SK-N-SH (cell line): ENCODE data around the gene STOX1. TPM values are rescaled to one million over a fixed set of nuclear protein-coding genes. Genes with fewer than 3 reads are reported as not detected.
"Not testable (repeated sequence)": the region's sequence is repeated elsewhere in the genome, so short reads cannot be mapped to it uniquely, and the experiment has no call there.

Source experiments
- CTCF ChIA-PET: fragments of 300-600, 350-600 bp; formaldehyde crosslinking; extraction: SDS; loops from one replicate; lab custom pipeline; 2021; lab: Yijun Ruan, JAX
- POLR2A ChIA-PET: fragments of 350-600 bp; sonication (Branson Sonifier 250); formaldehyde crosslinking; extraction: SDS; loops from one replicate; lab custom pipeline; 2020; ENCODE audit warnings: antibody characterized with exemption, inconsistent platforms; lab: Yijun Ruan, JAX
- DNase-seq: peaks from one replicate; pipeline ENCODE4 v3.0.0; 2012
- H2AFZ ChIP-seq: fragments of 200-600 bp; sonication (generic); 2 replicates; pipeline ENCODE4 v1.8.1; 2016; ENCODE audit warnings: antibody characterized with exemption, mild to moderate bottlenecking, low read depth
- H3F3A ChIP-seq: fragments of 200-600 bp; sonication (generic); replicated peaks from 2 replicates; pipeline ENCODE3; 2016; ENCODE audit warnings: antibody characterized with exemption, mild to moderate bottlenecking; ENCODE audit not compliant: insufficient read depth
- H3K27ac ChIP-seq, 2 experiments: fragments of 200-500 bp in 1 of 2; fragments of 200-600 bp in 1 of 2; sonication (Bioruptor generic) in 1 of 2; sonication (generic), shearing (Covaris generic) in 1 of 2; 2 replicates each; pipeline versions ENCODE4 v1.5.1 to v1.6.1; 2014 to 2016; ENCODE audit warnings: low read depth in 2 of 2, inconsistent platforms in 1 of 2, low read length in 1 of 2, mild to moderate bottlenecking in 1 of 2, mixed read lengths in 1 of 2
- H3K27me3 ChIP-seq: fragments of 200-600 bp; sonication (generic), shearing (Covaris generic); 2 replicates; pipeline ENCODE4 v1.6.1; 2016; ENCODE audit warnings: mixed run types; ENCODE audit not compliant: insufficient read depth
- H3K36me3 ChIP-seq, 2 experiments: fragments of 200-500 bp in 1 of 2; fragments of 200-600 bp in 1 of 2; sonication (Bioruptor generic) in 1 of 2; sonication (generic) in 1 of 2; replicated peaks in 1 of 2; 2 replicates each; pipeline versions ENCODE3 to v1.5.1; 2014 to 2016; ENCODE audit warnings: low read length in 1 of 2, mild to moderate bottlenecking in 1 of 2; ENCODE audit not compliant: insufficient read depth in 2 of 2, control insufficient read depth in 1 of 2
- H3K4me1 ChIP-seq, 2 experiments: fragments of 200-500 bp in 1 of 2; fragments of 200-600 bp in 1 of 2; sonication (Bioruptor generic) in 1 of 2; sonication (generic), shearing (Covaris generic) in 1 of 2; 2 replicates each; pipeline versions ENCODE4 v1.5.1 to v1.6.1; 2014 to 2016; ENCODE audit warnings: low read depth in 1 of 2, low read length in 1 of 2, mixed run types in 1 of 2; ENCODE audit not compliant: insufficient read depth in 2 of 2, control insufficient read depth in 1 of 2
- H3K4me2 ChIP-seq: fragments of 200-600 bp; sonication (generic), shearing (Covaris generic); 2 replicates; pipeline ENCODE4 v1.6.1; 2017; ENCODE audit warnings: mixed run types
- H3K4me3 ChIP-seq, 2 experiments: fragments of 200-500 bp in 1 of 2; fragments of 200-600 bp in 1 of 2; sonication (Bioruptor generic) in 1 of 2; sonication (generic), shearing (Covaris generic) in 1 of 2; 2 replicates each; pipeline versions ENCODE4 v1.5.1 to v1.8.1; 2014 to 2016; ENCODE audit warnings: low read depth in 2 of 2, inconsistent platforms in 1 of 2, low read length in 1 of 2, mild to moderate bottlenecking in 1 of 2, mixed read lengths in 1 of 2, moderate library complexity in 1 of 2
- H3K79me2 ChIP-seq: fragments of 200-600 bp; sonication (generic); 2 replicates; pipeline ENCODE4 v1.8.1; 2017; ENCODE audit warnings: mild to moderate bottlenecking; ENCODE audit not compliant: insufficient read depth
- H3K9ac ChIP-seq: fragments of 200-600 bp; sonication (generic); 2 replicates; pipeline ENCODE4 v1.6.1; 2017; ENCODE audit warnings: mixed run types
- H3K9me2 ChIP-seq: fragments of 200-600 bp; sonication (generic); 2 replicates; pipeline ENCODE4 v1.6.1; 2017; ENCODE audit warnings: mixed run types
- H3K9me3 ChIP-seq: fragments of 200-600 bp; sonication (generic); 2 replicates; pipeline ENCODE4 v1.6.1; 2017; ENCODE audit warnings: mixed run types, mild to moderate bottlenecking, moderate library complexity
- H4K20me1 ChIP-seq: fragments of 200-600 bp; sonication (generic); 2 replicates; pipeline ENCODE4 v1.6.1; 2017; ENCODE audit warnings: mild to moderate bottlenecking, mixed run types; ENCODE audit not compliant: insufficient read depth
- CTCF ChIP-seq: fragments of 200-600 bp; sonication (generic); IDR thresholded peaks from 2 replicates; pipeline ENCODE4 v1.6.1; 2017; ENCODE audit warnings: antibody characterized with exemption, mild to moderate bottlenecking, moderate library complexity
- GABPA ChIP-seq: IDR thresholded peaks from 2 replicates; pipeline ENCODE4 v1.4.0; 2012; ENCODE audit warnings: low read depth, mild to moderate bottlenecking
- IRF3 ChIP-seq: fragments of 150-350 bp; IDR thresholded peaks from 2 replicates; pipeline ENCODE4 v1.6.1; 2016; ENCODE audit warnings: mild to moderate bottlenecking, low read depth, low read length
- NFIC ChIP-seq: IDR thresholded peaks from 2 replicates; pipeline ENCODE4 v1.4.0; 2012; ENCODE audit warnings: borderline replicate concordance
- POLR2AphosphoS5 ChIP-seq: IDR thresholded peaks from 2 replicates; pipeline ENCODE4 v1.6.1; 2012; ENCODE audit warnings: low read depth, low read length
- REST ChIP-seq: IDR thresholded peaks from 2 replicates; pipeline ENCODE4 v1.6.1; 2012; ENCODE audit warnings: mild to moderate bottlenecking, low read depth, low read length, moderate library complexity
- TAF1 ChIP-seq: IDR thresholded peaks from 2 replicates; pipeline ENCODE4 v1.6.1; 2012; ENCODE audit warnings: low read depth, mild to moderate bottlenecking, low read length, moderate library complexity, borderline replicate concordance
- USF1 ChIP-seq: IDR thresholded peaks from 2 replicates; pipeline ENCODE4 v1.4.0; 2012; ENCODE audit warnings: low read depth, borderline replicate concordance
- WGBS: methylation state at CpG from one replicate; pipeline ENCODE4 v1.1.6; 2017; ENCODE audit warnings: low lambda C conversion rate; 5-methylcytosine and 5-hydroxymethylcytosine counted together
- polyA plus RNA-seq, 3 experiments: library from polyadenylated mRNA; depleted of rRNA; stranded (reverse); fragments of >200 nt; gene quantifications; 2 replicates each; pipeline ENCODE4 v1.2.3, GENCODE V29; 2012

Gene STOX1
- polyA plus RNA-seq, 1 of the 3 experiments (the other 2 are of a cell fraction): 0.13 TPM

GRCh38 chr10:68938117-68938516 lies 110.8 kb downstream of the STOX1 start:
- TF ChIP-seq NFIC (peak; percentile 9; the same call in 1 of the 2 replicates), TAF1 (no peak)
- no peak overlapping the region for H3K9ac ChIP-seq
- 98% methylated on average over 2 of the region's 2 CpGs for WGBS
- H3K9me2 ChIP-seq: no peaks in the 10 kb centered on the region
- H3K4me1 ChIP-seq: no peaks in the 10 kb centered on the region
- no peaks in the 10 kb centered on the region for H4K20me1 ChIP-seq
- no peaks in the 10 kb centered on the region for H3K27me3 ChIP-seq
- no peak overlapping the region for H3K27ac ChIP-seq
- no peak overlapping the region for H2AFZ ChIP-seq
- peaks cover 20% of the 10 kb centered on the region for H3F3A ChIP-seq
- no peak overlapping the region for H3K4me3 ChIP-seq
- no peaks in the 10 kb centered on the region for H3K9me3 ChIP-seq
- ChIA-PET CTCF (no interaction called here), POLR2A (interaction anchor here (0.6 kb wide), 1 partner anchor 11 kb away, joined by 3 read pairs; no protein-coding TSS in a partner anchor)
- no peak overlapping the region for H3K4me2 ChIP-seq
- peaks cover 5% of the 10 kb centered on the region; the same call in 1 of the 2 replicates for H3K79me2 ChIP-seq
- H3K36me3 ChIP-seq: peaks cover 47 to 53% of the 10 kb centered on the region in 2 experiments
- DNase-seq: no peak

GRCh38 chr10:68938884-68939283 lies 111.6 kb downstream of the STOX1 start:
- no peaks in the 10 kb centered on the region for H3K9me2 ChIP-seq
- H3K4me1 ChIP-seq: no peaks in the 10 kb centered on the region
- TF ChIP-seq REST (no peak), IRF3 (no peak), POLR2AphosphoS5 (no peak), CTCF (no peak), GABPA (no peak), USF1 (no peak)
- H3K79me2 ChIP-seq: peaks cover 5% of the 10 kb centered on the region; the same call in 1 of the 2 replicates
- H3K9ac ChIP-seq: no peak overlapping the region
- ChIA-PET CTCF (no interaction called here), POLR2A (no interaction called here)
- no peaks in the 10 kb centered on the region for H4K20me1 ChIP-seq
- H3K9me3 ChIP-seq: no peaks in the 10 kb centered on the region
- no peak overlapping the region for H2AFZ ChIP-seq
- WGBS: 96% methylated on average over 2 of the region's 2 CpGs
- H3K27ac ChIP-seq: no peak overlapping the region
- H3K27me3 ChIP-seq: no peaks in the 10 kb centered on the region
- H3K36me3 ChIP-seq: peaks cover 53% of the 10 kb centered on the region in 2 experiments
- no peak for DNase-seq
- H3F3A ChIP-seq: peaks cover 24% of the 10 kb centered on the region
- H3K4me3 ChIP-seq: no peak overlapping the region
- no peak overlapping the region for H3K4me2 ChIP-seq

GRCh38 chr10:68940917-68941316 lies 113.6 kb downstream of the STOX1 start:
- ChIA-PET POLR2A (interaction anchor here (1.0 kb wide), 1 partner anchor 15 kb away, joined by 4 read pairs; the partner anchor contains the start of gene DDX21), CTCF (interaction anchor here (1.8 kb wide), 1 partner anchor 15 kb away, joined by 7 read pairs; the partner anchor contains the start of gene DDX21)
- not testable (repeated sequence) for DNase-seq, H3K27me3 ChIP-seq, H3K4me3 ChIP-seq, H3K9ac ChIP-seq, H3K4me2 ChIP-seq, H2AFZ ChIP-seq, H3K9me3 ChIP-seq, H3K79me2 ChIP-seq, H4K20me1 ChIP-seq, H3K4me1 ChIP-seq, H3K9me2 ChIP-seq, H3K27ac ChIP-seq
- Histone ChIP-seq H3F3A (peaks cover 20% of the 10 kb centered on the region), H3K36me3 (peaks cover 54% of the 10 kb centered on the region in 2 experiments)
